GM19193 (cell line): ENCODE results near the gene SESN2.

Source experiments
- POLR2A ChIP-seq: IDR thresholded peaks from 4 replicates; pipeline ENCODE4 v1.6.1; 2011; ENCODE audit not compliant: insufficient read depth, insufficient read length; ENCODE audit errors: extremely low read depth

SESN2 gene

GRCh38 chr1:28295936-28296335 lies 36.6 kb downstream of the SESN2 start:
- TF ChIP-seq POLR2A, result no peak

- TF ChIP-seq POLR2A, result no peak
Measured at GRCh38 chr1:28296401-28297261, 37.3 kb downstream of the SESN2 start.

- TF ChIP-seq POLR2A, result no peak
Measured at GRCh38 chr1:28297826-28298225, 38.5 kb downstream of the SESN2 start.

- no peak for TF ChIP-seq POLR2A
Measured at GRCh38 chr1:28298438-28298837, 39.1 kb downstream of the SESN2 start.

- no peak for TF ChIP-seq POLR2A
Measured at GRCh38 chr1:28301368-28302174, 42.3 kb downstream of the SESN2 start.

GRCh38 chr1:28302247-28302646 lies 42.9 kb downstream of the SESN2 start:
- TF ChIP-seq POLR2A, result no peak

GRCh38 chr1:28306301-28306949 lies 47.1 kb downstream of the SESN2 start:
- no peak for TF ChIP-seq POLR2A

DNA sequence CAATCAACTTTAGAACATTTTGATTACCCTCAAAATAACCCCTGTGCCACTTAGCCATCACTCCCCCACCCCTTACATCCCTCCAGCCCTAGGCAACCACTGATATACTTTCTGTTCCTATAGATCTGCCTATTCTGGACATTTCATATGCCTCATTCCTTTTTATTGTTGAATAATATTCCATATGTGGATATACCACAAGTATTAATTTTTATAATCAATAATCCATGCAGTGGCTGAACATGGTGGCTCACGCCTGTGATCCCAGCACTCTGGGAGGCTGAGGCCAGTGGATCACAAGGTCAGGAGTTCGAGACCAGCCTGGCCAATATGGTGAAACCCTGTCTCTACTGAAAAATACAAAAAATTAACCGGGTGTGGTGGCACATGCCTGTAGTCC lies 49.4 kb downstream of the SESN2 start:
- TF ChIP-seq POLR2A, result no peak

- no peak for TF ChIP-seq POLR2A
Measured at GRCh38 chr1:28309702-28310101, 50.4 kb downstream of the SESN2 start.

- TF ChIP-seq POLR2A, result no peak
Measured at GRCh38 chr1:28313702-28314546, 54.6 kb downstream of the SESN2 start.

GRCh38 chr1:28314547-28314941 lies 55.2 kb downstream of the SESN2 start:
- no peak for TF ChIP-seq POLR2A

GRCh38 chr1:28317014-28317413 lies 57.7 kb downstream of the SESN2 start:
- no peak for TF ChIP-seq POLR2A

DNA sequence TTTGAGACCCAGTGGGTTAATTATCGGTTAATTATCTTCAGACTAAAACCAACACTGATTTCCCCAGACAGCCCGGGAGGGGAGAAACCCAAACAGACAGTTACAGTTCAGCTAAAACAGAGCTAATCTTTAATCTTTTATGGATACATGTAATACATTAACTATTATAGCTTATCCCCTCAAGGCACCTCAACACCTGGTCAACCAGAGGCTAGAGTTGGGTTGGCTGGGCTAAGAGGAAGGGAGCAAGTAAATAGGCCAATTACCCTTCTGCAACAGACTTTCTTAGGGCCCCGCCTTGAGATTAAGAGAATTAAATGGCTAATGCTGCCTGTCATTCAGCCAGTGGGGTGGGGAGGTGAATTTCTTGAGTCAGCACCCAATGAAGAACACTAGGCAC lies 62.9 kb downstream of the SESN2 start:
- no peak for TF ChIP-seq POLR2A

- no peak for TF ChIP-seq POLR2A
Measured at GRCh38 chr1:28323720-28324119, 64.4 kb downstream of the SESN2 start.
